HL-60 (cell line): ENCODE results near the gene TAGLN3.

Source experiments
- GABPA ChIP-seq: IDR thresholded peaks from 2 replicates; pipeline ENCODE4 v1.6.1; 2012; ENCODE audit warnings: low read depth
- TF ChIP-seq, protein P1 (sequence below): IDR thresholded peaks from one replicate; pipeline ENCODE4 v1.5.1; 2011; ENCODE audit warnings: low read length, control low read depth, inconsistent platforms; ENCODE audit not compliant: insufficient read depth

DNA sequence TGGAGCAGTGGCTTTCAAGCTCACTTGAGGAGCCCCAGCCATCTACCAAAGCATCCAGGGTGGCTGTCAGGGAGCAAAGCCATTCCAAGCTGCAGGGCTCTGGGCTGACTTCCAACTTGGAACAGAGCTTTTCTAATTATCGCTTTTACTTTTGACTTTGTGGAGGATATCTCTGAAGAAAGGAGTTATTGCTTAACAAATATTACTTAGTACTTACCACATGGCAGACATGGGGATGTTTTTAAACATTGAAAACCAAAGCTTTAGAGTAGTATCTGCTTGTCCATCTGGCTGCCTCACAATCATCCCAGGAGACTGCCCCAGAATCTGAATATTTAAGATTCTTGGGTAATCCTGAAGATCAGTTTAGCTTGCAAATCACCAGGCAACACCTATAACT lies 8.9 kb downstream of the TAGLN3 start:
- TF ChIP-seq, protein P1, sequence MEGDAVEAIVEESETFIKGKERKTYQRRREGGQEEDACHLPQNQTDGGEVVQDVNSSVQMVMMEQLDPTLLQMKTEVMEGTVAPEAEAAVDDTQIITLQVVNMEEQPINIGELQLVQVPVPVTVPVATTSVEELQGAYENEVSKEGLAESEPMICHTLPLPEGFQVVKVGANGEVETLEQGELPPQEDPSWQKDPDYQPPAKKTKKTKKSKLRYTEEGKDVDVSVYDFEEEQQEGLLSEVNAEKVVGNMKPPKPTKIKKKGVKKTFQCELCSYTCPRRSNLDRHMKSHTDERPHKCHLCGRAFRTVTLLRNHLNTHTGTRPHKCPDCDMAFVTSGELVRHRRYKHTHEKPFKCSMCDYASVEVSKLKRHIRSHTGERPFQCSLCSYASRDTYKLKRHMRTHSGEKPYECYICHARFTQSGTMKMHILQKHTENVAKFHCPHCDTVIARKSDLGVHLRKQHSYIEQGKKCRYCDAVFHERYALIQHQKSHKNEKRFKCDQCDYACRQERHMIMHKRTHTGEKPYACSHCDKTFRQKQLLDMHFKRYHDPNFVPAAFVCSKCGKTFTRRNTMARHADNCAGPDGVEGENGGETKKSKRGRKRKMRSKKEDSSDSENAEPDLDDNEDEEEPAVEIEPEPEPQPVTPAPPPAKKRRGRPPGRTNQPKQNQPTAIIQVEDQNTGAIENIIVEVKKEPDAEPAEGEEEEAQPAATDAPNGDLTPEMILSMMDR = no peak
- no peak for TF ChIP-seq GABPA
